Measurements from ENCODE around the gene RAB8B. TPM values are rescaled to one million over a fixed set of nuclear protein-coding genes. Genes with fewer than 3 reads are reported as not detected.
A peak's percentile ranks its signal among the peaks of the same experiment; 100 is the strongest.

Gene RAB8B
- total RNA-seq, 3 donors from 2014 or later, result 7.4 to 26.4 (median 18.3) TPM

GRCh38 chr15:63231706-63232105 lies 42.3 kb downstream of the RAB8B start:
- Histone ChIP-seq H3K4me1 (ENCODE audit: low read depth) (peaks cover 12% of the 10 kb centered on the region), H3K36me3 (ENCODE audit: low read depth) (no peaks in the 10 kb centered on the region), H3K4me3 (no peak overlapping the region), H3K9me3 (no peaks in the 10 kb centered on the region)
- intact Hi-C loops (cut with DNase I, micrococcal nuclease), result no loop called here
- no peak for DNase-seq
- TF ChIP-seq CTCF (IDR thresholded peaks at IDR 0.05), result no peak
- ATAC-seq, result no peak

GRCh38 chr15:63232405-63232804 lies 43.0 kb downstream of the RAB8B start:
- H3K36me3 ChIP-seq (ENCODE audit: low read depth), result no peaks in the 10 kb centered on the region
- no peak overlapping the region for H3K4me3 ChIP-seq
- TF ChIP-seq CTCF (IDR thresholded peaks at IDR 0.05), result no peak
- ATAC-seq, result peak; percentile 25
- no peaks in the 10 kb centered on the region for H3K9me3 ChIP-seq
- no peak for DNase-seq
- intact Hi-C loops (cut with DNase I, micrococcal nuclease), result no loop called here
- H3K4me1 ChIP-seq (ENCODE audit: low read depth), result peaks cover 12% of the 10 kb centered on the region

GRCh38 chr15:63232943-63233342 lies 43.5 kb downstream of the RAB8B start:
- intact Hi-C loops (cut with DNase I, micrococcal nuclease), result no loop called here
- DNase-seq, result no peak
- Histone ChIP-seq H3K36me3 (ENCODE audit: low read depth) (no peaks in the 10 kb centered on the region), H3K4me1 (ENCODE audit: low read depth) (peaks cover 12% of the 10 kb centered on the region), H3K4me3 (no peak overlapping the region), H3K9me3 (no peaks in the 10 kb centered on the region)
- no peak for ATAC-seq
- no peak for TF ChIP-seq CTCF (IDR thresholded peaks at IDR 0.05)

GRCh38 chr15:63233667-63234423 lies 44.4 kb downstream of the RAB8B start:
- Histone ChIP-seq H3K9me3 (no peaks in the 10 kb centered on the region), H3K36me3 (ENCODE audit: low read depth) (no peaks in the 10 kb centered on the region), H3K4me1 (ENCODE audit: low read depth) (peaks cover 12% of the 10 kb centered on the region), H3K4me3 (no peak overlapping the region)
- DNase-seq (no peak), ATAC-seq (peak; percentile 16)
- intact Hi-C loops (cut with DNase I, micrococcal nuclease), result no loop called here
- no peak for TF ChIP-seq CTCF (IDR thresholded peaks at IDR 0.05)

- H3K4me1 ChIP-seq (ENCODE audit: low read depth), result peaks cover 12% of the 10 kb centered on the region
- no peak for TF ChIP-seq CTCF (IDR thresholded peaks at IDR 0.05)
- peak; percentile 96 for ATAC-seq
- intact Hi-C loops (cut with DNase I, micrococcal nuclease), result no loop called here
- H3K36me3 ChIP-seq (ENCODE audit: low read depth), result no peaks in the 10 kb centered on the region
- peak; percentile 49 to 64 (median 59) for DNase-seq
- H3K9me3 ChIP-seq, result no peaks in the 10 kb centered on the region
- H3K4me3 ChIP-seq, result no peak overlapping the region
Observed at GRCh38 chr15:63234451-63234870, 45.1 kb downstream of the RAB8B start.

All from mucosa of descending colon (tissue), 3 donors.